Measurements from ENCODE around the gene SPATA25. TPM values are rescaled to one million over a fixed set of nuclear protein-coding genes. Genes with fewer than 3 reads are reported as not detected.

SPATA25 gene
- total RNA-seq, 2 experiments from 2014 or later, result 0.90 to 1.0 TPM

- H3K9me3 Mint-ChIP-seq, result no peaks in the 10 kb centered on the region
- H3K27me3 Mint-ChIP-seq, result peaks cover 8% of the 10 kb centered on the region
- no peak overlapping the region for H3K4me3 Mint-ChIP-seq
- H3K4me1 Mint-ChIP-seq, result no peaks in the 10 kb centered on the region
- H3K27ac Mint-ChIP-seq, result no peak overlapping the region
- H3K36me3 Mint-ChIP-seq, result no peaks in the 10 kb centered on the region
- DNase-seq, result no peak
Measured at GRCh38 chr20:45920462-45921336, 33.3 kb upstream of the SPATA25 start.

GRCh38 chr20:45919542-45920399 lies 32.3 kb upstream of the SPATA25 start:
- no peaks in the 10 kb centered on the region for H3K4me1 Mint-ChIP-seq
- no peaks in the 10 kb centered on the region for H3K9me3 Mint-ChIP-seq
- H3K4me3 Mint-ChIP-seq, result no peak overlapping the region
- H3K36me3 Mint-ChIP-seq, result no peaks in the 10 kb centered on the region
- peaks cover 8% of the 10 kb centered on the region for H3K27me3 Mint-ChIP-seq
- no peak overlapping the region for H3K27ac Mint-ChIP-seq
- no peak for DNase-seq

- H3K4me3 Mint-ChIP-seq, result no peak overlapping the region
- peaks cover 14% of the 10 kb centered on the region for H3K27me3 Mint-ChIP-seq
- H3K27ac Mint-ChIP-seq, result no peak overlapping the region
- H3K9me3 Mint-ChIP-seq, result no peaks in the 10 kb centered on the region
- DNase-seq, result no peak
- no peaks in the 10 kb centered on the region for H3K36me3 Mint-ChIP-seq
- H3K4me1 Mint-ChIP-seq, result no peaks in the 10 kb centered on the region
Measured at GRCh38 chr20:45918779-45919537, 31.5 kb upstream of the SPATA25 start.

- Mint-ChIP-seq H3K4me3 (no peak overlapping the region), H3K4me1 (no peaks in the 10 kb centered on the region), H3K27ac (no peak overlapping the region), H3K27me3 (peaks cover 14% of the 10 kb centered on the region), H3K36me3 (no peaks in the 10 kb centered on the region), H3K9me3 (no peaks in the 10 kb centered on the region)
- DNase-seq, result no peak
Measured at GRCh38 chr20:45918182-45918737, 30.8 kb upstream of the SPATA25 start.

GRCh38 chr20:45917790-45918141 lies 30.3 kb upstream of the SPATA25 start:
- Mint-ChIP-seq H3K4me1 (peaks cover 1% of the 10 kb centered on the region), H3K36me3 (no peaks in the 10 kb centered on the region), H3K27me3 (peaks cover 18% of the 10 kb centered on the region), H3K4me3 (no peak overlapping the region), H3K27ac (no peak overlapping the region), H3K9me3 (no peaks in the 10 kb centered on the region)
- DNase-seq, result no peak

- H3K27ac Mint-ChIP-seq, result no peak overlapping the region
- H3K4me1 Mint-ChIP-seq, result peaks cover 14% of the 10 kb centered on the region
- no peaks in the 10 kb centered on the region for H3K36me3 Mint-ChIP-seq
- H3K9me3 Mint-ChIP-seq, result no peaks in the 10 kb centered on the region
- DNase-seq, result no peak
- peak overlapping the region; percentile 29 for H3K4me3 Mint-ChIP-seq
- peaks cover 20% of the 10 kb centered on the region for H3K27me3 Mint-ChIP-seq
Measured at GRCh38 chr20:45913116-45913515, 25.7 kb upstream of the SPATA25 start.

GRCh38 chr20:45912344-45912682 lies 24.9 kb upstream of the SPATA25 start:
- no peaks in the 10 kb centered on the region for H3K9me3 Mint-ChIP-seq
- no peak for DNase-seq
- H3K36me3 Mint-ChIP-seq, result no peaks in the 10 kb centered on the region
- peaks cover 20% of the 10 kb centered on the region for H3K27me3 Mint-ChIP-seq
- peaks cover 14% of the 10 kb centered on the region for H3K4me1 Mint-ChIP-seq
- peak overlapping the region; percentile 14 for H3K4me3 Mint-ChIP-seq
- no peak overlapping the region for H3K27ac Mint-ChIP-seq

GRCh38 chr20:45911486-45912343 lies 24.3 kb upstream of the SPATA25 start, which contains the start of gene PLTP:
Gene PLTP, minus strand, starts transcription at chr20:45912155. Its CDS starts 703 bp downstream, at chr20:45911452.
- Mint-ChIP-seq H3K9me3 (no peaks in the 10 kb centered on the region), H3K4me3 (peak within 1 kb of the TSS; percentile 70), H3K27me3 (peaks cover 20% of the 10 kb centered on the region), H3K4me1 (peaks cover 14% of the 10 kb centered on the region), H3K36me3 (no peaks in the 10 kb centered on the region), H3K27ac (peak within 1 kb of the TSS; percentile 58)
- peak; percentile 59 for DNase-seq

GRCh38 chr20:45910670-45911485 lies 23.5 kb upstream of the SPATA25 start:
- H3K4me1 Mint-ChIP-seq, result peaks cover 14% of the 10 kb centered on the region
- peak overlapping the region; percentile 59 for H3K27ac Mint-ChIP-seq
- H3K4me3 Mint-ChIP-seq, result peak overlapping the region; percentile 70
- peaks cover 17% of the 10 kb centered on the region for H3K27me3 Mint-ChIP-seq
- H3K36me3 Mint-ChIP-seq, result no peaks in the 10 kb centered on the region
- no peaks in the 10 kb centered on the region for H3K9me3 Mint-ChIP-seq
- DNase-seq, result peak; percentile 96

- DNase-seq, result no peak
- Mint-ChIP-seq H3K36me3 (no peaks in the 10 kb centered on the region), H3K4me1 (peaks cover 14% of the 10 kb centered on the region), H3K4me3 (peak overlapping the region; percentile 70), H3K27me3 (peaks cover 16% of the 10 kb centered on the region), H3K9me3 (no peaks in the 10 kb centered on the region), H3K27ac (peak overlapping the region; percentile 59)
Measured at GRCh38 chr20:45909817-45910669, 22.6 kb upstream of the SPATA25 start.

GRCh38 chr20:45909336-45909808 lies 21.9 kb upstream of the SPATA25 start:
- Mint-ChIP-seq H3K4me1 (peaks cover 14% of the 10 kb centered on the region), H3K9me3 (no peaks in the 10 kb centered on the region), H3K27ac (no peak overlapping the region), H3K27me3 (peaks cover 13% of the 10 kb centered on the region), H3K4me3 (no peak overlapping the region), H3K36me3 (no peaks in the 10 kb centered on the region)
- DNase-seq, result no peak

GRCh38 chr20:45908084-45908483 lies 20.7 kb upstream of the SPATA25 start:
- no peak for DNase-seq
- no peak overlapping the region for H3K27ac Mint-ChIP-seq
- H3K4me1 Mint-ChIP-seq, result peaks cover 14% of the 10 kb centered on the region
- H3K4me3 Mint-ChIP-seq, result no peak overlapping the region
- no peaks in the 10 kb centered on the region for H3K9me3 Mint-ChIP-seq
- H3K36me3 Mint-ChIP-seq, result no peaks in the 10 kb centered on the region
- peaks cover 8% of the 10 kb centered on the region for H3K27me3 Mint-ChIP-seq

Data from activated naive CD8-positive, alpha-beta T cell treated with anti-CD3 and anti-CD28 coated beads for 36 hours (primary cell).